ENCODE results near the gene PRAMEF11.
"Not testable (repeated sequence)": the region's sequence is repeated elsewhere in the genome, so short reads cannot be mapped to it uniquely, and the experiment has no call there.

PRAMEF11 gene

DNA sequence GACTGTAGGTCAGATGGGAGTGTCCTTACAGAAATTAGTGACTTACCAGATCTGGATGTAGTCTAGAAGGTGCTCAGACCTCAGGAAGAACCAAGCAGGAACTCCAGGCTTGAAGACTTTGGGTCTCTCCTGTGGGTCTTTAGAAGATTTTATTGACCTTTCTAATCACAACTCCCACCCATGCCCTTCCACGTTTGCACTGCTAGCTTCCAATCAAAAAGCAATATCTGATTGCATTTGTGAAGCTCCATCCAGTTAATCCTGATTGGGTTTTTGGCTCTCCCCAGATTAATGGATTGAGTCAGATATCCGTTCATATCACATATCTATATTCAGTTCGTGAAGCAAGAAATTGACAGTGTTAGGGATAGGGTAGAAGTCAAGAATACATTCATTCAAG is at the start of gene PRAMEF11:
PRAMEF11 (minus strand) TSS at position 101 of the 400 bp plus-strand sequence. CDS start 2,621 bp downstream, outside the sequence.
- not testable (repeated sequence) for DNase-seq (ENCODE audit: low read depth, low spot score)

DNA sequence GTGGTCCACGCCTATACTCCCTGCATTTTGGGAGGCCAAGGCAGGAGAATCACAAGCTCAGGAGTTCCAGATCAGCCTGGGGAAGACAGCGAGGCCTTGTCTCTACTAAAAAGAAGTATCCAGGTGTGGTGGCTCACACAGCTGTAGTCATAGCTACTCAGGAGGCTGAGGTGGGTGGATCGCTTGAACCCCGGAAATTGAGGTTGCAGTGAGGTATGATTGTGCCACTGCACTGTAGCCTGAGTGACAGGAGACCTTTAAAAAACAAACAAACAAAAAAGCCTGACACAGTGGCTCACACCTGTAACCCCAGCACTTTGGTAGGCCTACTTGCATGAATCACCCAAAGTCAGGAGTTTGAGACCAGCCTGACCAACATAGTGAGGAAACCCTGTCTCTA is 47.2 kb upstream of the PRAMEF11 start:
- not testable (repeated sequence) for DNase-seq (ENCODE audit: low read depth, low spot score)

DNA sequence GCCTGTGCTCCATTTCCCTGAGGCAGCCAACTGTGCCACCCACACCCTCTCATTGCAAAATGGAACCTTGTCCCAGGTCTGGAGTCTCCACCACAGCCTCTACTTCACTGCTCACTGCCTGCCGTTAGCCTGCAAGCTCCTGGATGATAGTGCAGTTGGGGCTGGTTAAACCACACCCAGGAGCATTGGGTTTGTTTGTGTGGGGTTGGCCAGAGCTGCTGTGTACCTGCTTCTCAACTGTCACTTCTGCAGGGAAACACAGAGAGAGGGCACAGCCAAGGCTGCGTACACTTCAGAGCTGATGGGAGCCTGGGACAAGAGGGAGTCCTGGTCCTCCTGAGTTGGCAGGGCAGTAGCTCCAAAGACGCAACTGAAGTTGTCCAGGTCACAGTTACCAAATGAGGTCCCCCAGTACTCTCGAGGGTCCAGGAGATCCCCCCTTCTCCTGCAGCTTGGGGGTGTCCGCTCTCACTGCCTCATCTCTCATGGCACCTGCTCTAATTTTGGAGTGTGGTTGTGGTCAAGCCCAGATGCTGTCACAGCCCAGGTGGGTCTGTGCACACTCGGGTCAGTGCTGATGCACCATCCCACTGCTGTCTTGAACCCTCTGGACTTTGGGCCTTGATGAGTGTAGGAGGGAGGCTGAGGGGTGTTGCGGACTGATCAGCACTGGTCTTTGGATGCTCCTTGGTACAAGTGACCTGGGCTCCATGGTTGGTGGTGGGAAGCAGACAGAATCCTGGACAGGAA is 32.1 kb upstream of the PRAMEF11 start:
- DNase-seq (ENCODE audit: low read depth, low spot score) = not testable (repeated sequence)

DNA sequence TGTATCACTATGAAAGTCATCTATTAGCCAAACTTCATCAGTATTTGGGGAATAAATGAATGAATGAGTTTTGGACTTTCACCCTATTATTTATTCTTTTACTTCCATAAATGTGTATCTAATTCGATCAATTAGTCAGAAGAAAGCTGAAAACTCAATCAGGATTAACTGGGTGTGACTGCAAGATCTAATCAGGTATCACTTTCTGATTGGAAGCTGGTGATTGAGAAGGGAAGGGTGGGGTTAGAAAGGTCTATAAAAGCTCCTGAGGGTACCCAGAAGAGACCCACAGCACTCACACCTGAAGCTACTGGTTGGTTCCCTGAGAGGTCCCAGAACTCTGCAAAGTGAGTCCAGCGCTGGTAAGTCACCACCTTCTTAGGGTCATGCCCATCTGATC is 25.6 kb upstream of the PRAMEF11 start, which contains the start of gene PRAMEF2:
PRAMEF2 (plus strand) TSS at position 301 of the 400 bp plus-strand sequence. CDS start 1,924 bp downstream, outside the sequence.
- not testable (repeated sequence) for DNase-seq (ENCODE audit: low read depth, low spot score)

GRCh38 chr1:12851779-12852178 is 20.6 kb upstream of the PRAMEF11 start:
- DNase-seq (ENCODE audit: low read depth, low spot score) = no peak

GRCh38 chr1:12848620-12849019 is 17.4 kb upstream of the PRAMEF11 start, which contains the start of gene HNRNPCL1:
Gene HNRNPCL1, minus strand, starts transcription at chr1:12848720. Its CDS starts 431 bp downstream, at chr1:12848289.
- not testable (repeated sequence) for DNase-seq (ENCODE audit: low read depth, low spot score)

DNA sequence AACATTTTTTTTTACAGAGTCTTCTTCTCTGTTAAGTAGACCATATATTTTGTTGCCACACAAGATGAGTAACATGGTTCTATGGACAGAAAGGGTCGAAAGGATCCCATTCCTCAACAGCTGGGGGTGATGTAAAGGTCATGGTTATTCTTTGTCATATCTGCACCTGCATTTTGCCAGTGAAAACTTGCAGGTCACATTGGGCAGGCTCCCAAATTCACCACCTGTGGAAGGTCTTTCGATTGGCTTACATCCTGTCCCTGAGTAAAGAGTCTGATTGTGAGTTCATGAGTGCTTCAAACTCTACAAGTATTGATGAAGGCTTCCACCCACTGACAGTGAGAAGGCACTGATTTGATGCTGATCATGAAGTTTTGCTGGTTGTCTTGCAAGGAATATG is 2.0 kb upstream of the PRAMEF11 start:
- DNase-seq (ENCODE audit: low read depth, low spot score) = not testable (repeated sequence)

DNA sequence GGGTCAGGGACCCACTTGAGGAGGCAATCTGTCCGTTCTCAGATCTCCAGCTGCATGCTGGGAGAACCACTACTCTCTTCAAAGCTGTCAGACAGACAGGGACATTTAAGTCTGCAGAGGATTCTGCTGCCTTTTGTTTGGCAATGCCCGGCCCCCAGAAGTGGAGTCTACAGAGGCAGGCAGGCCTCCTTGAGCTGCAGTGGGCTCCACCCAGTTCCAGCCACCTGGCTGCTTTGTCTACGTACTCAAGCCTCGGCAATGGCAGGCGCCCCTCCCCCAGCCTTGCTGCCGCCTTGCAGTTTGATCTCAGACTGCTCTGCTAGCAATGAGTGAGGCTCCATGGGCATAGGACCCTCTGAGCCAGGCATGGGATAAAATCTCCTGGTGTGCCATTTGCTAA is 12.1 kb downstream of the PRAMEF11 start:
- not testable (repeated sequence) for DNase-seq (ENCODE audit: low read depth, low spot score)

DNA sequence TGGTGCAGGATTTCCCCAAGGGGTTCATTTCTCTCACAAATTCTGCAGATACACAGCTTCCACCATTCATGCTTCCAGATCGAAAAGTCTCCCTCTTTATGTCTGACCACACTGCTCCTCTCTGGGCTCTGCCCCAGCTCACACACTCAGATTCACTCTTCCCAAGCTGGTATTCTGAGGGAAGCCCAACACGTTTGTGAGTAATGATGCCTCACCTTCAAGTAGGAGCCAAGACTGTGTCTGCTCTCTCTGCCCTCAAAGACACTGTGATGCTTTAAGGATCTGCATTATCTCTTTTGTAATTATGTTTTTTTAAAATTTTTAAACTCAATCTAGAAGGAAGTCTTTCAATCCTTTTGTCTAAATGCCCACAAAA is 19.8 kb downstream of the PRAMEF11 start:
- no peak for DNase-seq (ENCODE audit: low read depth, low spot score)

DNA sequence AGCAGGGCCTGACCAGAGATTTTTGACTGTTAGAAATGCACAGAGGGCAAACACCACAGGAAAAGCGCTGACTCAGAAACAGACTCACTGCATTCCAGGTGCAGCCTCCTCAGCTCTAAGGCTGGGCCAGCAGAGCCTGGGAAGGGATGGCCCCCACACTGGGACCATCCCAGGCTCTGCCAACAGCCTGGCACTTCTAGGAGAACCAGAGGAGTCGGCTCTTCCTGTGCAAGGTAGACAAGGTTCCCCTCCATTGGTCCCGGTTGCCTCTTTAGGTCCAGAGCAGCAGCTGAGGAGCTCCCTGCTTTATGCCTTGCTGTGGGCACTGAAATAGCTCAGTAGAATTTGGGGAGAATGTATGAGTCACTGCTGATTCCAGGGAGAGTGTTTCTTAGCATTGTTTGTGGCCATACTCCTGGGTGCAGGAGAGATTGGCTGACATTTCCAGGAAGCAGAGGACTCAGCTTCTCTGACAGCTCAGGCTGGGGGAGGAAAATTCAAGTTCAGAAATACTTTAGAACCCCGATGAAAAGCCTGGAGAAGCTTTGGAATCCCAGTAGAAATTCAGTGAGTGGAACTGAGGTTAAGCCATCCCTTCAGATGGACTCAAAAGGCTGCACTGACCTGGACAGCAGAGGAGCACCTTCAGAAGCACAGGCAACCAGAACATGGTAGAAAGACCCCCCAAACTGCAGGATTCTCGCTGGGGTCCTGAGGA is 20.4 kb downstream of the PRAMEF11 start:
- no peak for DNase-seq (ENCODE audit: low read depth, low spot score)

- DNase-seq (ENCODE audit: low read depth, low spot score) = no peak
These were observed 21.3 kb downstream of the PRAMEF11 start for GRCh38 chr1:12809933-12810332.

DNA sequence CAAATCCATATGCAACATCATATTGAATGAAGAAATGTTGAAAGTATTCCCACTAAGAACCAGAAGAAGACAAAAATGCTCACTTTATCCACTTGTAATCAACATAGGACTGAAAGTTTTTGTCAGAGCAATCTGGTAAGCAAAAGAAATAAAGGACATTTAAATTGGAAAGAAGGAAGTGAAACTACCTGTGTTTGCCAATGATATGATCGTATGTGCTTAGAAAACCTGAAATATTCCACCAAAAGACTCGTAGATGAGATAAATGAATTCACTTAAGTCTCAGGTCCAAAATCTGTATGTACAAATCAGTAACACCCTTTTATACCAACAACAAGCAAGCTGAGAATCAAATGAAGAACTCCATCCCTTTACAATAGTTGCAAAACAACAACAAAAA is 31.5 kb downstream of the PRAMEF11 start:
- no peak for DNase-seq (ENCODE audit: low read depth, low spot score)

GRCh38 chr1:12798911-12799310 is 32.3 kb downstream of the PRAMEF11 start:
- DNase-seq (ENCODE audit: low read depth, low spot score) = no peak

- DNase-seq (ENCODE audit: low read depth, low spot score) = not testable (repeated sequence)
These were observed 40.1 kb downstream of the PRAMEF11 start, which contains the start of gene PRAMEF1 for GRCh38 chr1:12791097-12791496. Gene PRAMEF1, plus strand, starts transcription at chr1:12791397. Its CDS starts 1,831 bp downstream, at chr1:12793228.

DNA sequence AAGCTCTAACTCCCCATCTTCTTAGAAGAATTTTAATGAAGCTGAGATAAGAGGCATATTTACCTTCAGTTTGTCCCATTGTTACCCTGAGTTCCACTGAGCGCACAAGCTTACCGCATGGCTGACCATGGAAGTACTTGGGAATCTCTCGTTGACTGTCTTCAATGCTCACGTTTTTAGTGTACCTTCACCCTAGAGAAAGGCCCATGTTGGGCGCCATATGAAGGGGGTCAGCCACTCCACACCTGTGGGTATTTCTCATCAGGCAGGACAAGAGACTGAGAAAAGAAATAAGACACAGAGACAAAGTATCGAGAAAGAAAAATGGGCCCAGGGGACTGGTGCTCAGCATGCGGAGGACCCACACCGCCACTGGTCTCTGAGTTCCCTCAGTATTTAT is 46.5 kb downstream of the PRAMEF11 start:
- DNase-seq (ENCODE audit: low read depth, low spot score) = not testable (repeated sequence)

DNA sequence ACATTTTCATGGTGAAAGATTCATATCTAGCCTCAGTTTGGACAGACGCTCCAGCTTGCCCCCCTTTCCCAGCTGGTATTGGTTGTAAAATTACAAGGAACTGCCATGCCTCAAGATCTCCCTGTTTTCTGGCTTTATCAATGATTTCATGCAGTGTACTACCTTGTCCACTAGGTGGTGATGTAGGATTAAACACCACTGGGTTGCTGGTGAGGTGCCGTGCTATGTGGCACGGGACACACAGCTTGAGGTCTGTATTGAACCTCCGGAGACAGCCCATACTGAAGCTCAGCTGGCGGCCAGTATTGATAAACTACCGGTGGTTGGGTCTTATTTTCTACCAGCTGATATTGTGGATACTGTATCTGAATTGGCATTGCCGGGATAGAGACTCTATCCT is 47.4 kb downstream of the PRAMEF11 start:
- not testable (repeated sequence) for DNase-seq (ENCODE audit: low read depth, low spot score)

DNA sequence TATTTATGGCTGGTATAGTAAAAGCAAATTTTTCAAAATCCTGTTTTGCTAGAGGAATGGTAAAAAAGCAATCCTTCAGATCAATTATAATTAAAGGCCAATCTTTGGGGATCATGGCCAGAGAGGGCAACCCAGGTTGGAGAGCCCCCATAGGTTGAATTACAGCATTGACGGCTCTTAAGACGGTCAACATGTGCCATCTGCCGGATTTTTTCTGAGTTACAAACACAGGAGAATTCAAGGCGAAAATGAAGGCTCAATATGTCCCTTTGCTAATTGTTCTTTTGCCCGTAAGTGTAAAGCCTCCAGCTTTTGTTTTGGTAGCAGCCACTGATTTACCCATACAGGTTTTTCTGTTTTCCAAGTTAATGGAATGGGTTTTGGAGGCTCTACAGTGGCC is 49.7 kb downstream of the PRAMEF11 start:
- DNase-seq (ENCODE audit: low read depth, low spot score) = not testable (repeated sequence)

GRCh38 chr1:12778907-12779306 is 52.3 kb downstream of the PRAMEF11 start:
- no peak for DNase-seq (ENCODE audit: low read depth, low spot score)

DNA sequence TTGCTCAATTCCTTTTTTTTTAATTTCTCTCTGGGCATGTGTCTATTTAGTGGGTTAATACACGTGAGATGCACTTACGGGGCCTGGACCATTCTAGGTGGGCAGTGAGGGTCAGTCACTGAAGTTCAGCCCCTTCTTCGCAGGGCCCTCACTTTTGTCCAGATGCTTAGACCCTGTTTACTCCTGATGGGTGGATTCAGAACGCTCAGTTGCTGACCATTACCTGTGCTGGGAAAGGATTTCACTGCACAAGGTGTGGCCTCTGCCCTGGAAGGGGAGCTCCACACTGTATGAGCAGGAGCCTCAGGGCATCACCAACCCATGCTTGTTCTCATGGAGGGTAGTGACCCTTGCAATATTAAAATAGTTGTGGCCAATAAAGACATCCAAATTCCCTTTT is 53.1 kb downstream of the PRAMEF11 start:
- no peak for DNase-seq (ENCODE audit: low read depth, low spot score)

GRCh38 chr1:12776801-12777557 is 54.2 kb downstream of the PRAMEF11 start:
- DNase-seq (ENCODE audit: low read depth, low spot score) = no peak

GRCh38 chr1:12775443-12775842 is 55.8 kb downstream of the PRAMEF11 start:
- DNase-seq (ENCODE audit: low read depth, low spot score) = no peak
